Measurements from ENCODE around the gene CPPED1.

CPPED1 gene

DNA sequence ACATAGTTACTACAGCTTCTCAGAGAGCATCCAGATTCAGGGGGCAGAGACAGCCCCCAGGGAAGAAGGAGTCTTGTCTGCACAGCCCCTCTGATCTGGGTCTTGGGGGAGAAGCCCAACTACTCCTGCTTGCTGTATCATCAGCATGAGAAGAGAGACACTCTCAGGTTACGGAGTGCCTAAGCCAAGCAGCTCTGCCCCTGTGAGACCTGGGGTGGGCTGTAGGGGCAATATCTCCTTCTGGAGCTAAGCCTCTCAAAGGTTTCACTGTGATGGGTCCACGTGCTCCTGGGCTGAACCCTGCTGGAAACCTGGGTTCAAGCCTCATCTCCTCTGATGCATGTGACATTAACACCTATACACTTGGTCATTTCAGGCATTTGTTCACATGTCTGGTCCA is 123.2 kb downstream of the CPPED1 start:
- no peak for TF ChIP-seq SUZ12 (IDR thresholded peaks at IDR 0.05; ENCODE audit: extremely low read depth, insufficient read depth, insufficient read length)
- no peak overlapping the region for H3K4me3 ChIP-seq (ENCODE audit: insufficient read length, low read depth)
- no peak overlapping the region for H3K9ac ChIP-seq (ENCODE audit: insufficient read length, low read depth)
- peak; percentile 66 for DNase-seq (ENCODE audit: low read depth, low spot score)
- H3K27me3 ChIP-seq (ENCODE audit: insufficient read depth, insufficient read length), result no peaks in the 10 kb centered on the region
- peaks cover 14% of the 10 kb centered on the region for H3K9me3 ChIP-seq (ENCODE audit: insufficient read depth, low read length)
- H3K36me3 ChIP-seq (ENCODE audit: insufficient read depth, insufficient read length, low read length), result no peaks in the 10 kb centered on the region
- H3K4me1 ChIP-seq (ENCODE audit: insufficient read depth, insufficient read length), result peaks cover 4% of the 10 kb centered on the region

DNA sequence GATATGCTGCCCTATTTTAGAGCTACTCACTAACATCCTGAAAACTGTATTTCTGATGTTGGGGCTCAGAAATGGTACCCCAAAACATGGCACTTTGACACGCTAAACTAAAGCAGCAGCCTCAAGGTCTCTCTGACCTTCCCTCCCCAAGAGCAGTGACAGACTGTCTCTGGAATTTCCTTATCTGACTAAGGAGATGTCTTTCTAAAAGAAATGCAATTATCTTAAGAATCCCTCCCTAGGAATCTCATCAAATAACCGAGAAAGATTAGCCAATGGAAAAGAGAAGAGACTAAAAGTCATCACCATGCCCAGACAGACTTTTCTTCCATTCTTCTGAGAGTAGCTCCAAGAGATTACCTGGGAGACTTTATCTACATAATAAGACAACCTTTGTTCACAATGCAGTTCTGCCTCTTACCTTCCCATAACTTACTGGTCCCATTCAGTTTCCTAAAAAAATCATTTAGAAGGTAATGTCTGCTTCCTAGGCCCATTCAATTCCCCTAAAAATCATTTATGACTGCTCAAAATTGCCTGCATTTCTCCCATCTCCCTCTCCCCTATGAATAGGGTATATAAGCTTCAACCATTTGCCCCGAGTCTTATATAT is 123.9 kb downstream of the CPPED1 start:
- Histone ChIP-seq H3K9me3 (ENCODE audit: insufficient read depth, low read length) (peaks cover 14% of the 10 kb centered on the region), H3K4me3 (ENCODE audit: insufficient read length, low read depth) (no peak overlapping the region), H3K36me3 (ENCODE audit: insufficient read depth, insufficient read length, low read length) (no peaks in the 10 kb centered on the region), H3K27me3 (ENCODE audit: insufficient read depth, insufficient read length) (no peaks in the 10 kb centered on the region), H3K9ac (ENCODE audit: insufficient read length, low read depth) (no peak overlapping the region), H3K4me1 (ENCODE audit: insufficient read depth, insufficient read length) (peaks cover 4% of the 10 kb centered on the region)
- DNase-seq (ENCODE audit: low read depth, low spot score), result peak; percentile 47
- no peak for TF ChIP-seq YY1 (IDR thresholded peaks at IDR 0.05; ENCODE audit: insufficient read depth, insufficient read length)

DNA sequence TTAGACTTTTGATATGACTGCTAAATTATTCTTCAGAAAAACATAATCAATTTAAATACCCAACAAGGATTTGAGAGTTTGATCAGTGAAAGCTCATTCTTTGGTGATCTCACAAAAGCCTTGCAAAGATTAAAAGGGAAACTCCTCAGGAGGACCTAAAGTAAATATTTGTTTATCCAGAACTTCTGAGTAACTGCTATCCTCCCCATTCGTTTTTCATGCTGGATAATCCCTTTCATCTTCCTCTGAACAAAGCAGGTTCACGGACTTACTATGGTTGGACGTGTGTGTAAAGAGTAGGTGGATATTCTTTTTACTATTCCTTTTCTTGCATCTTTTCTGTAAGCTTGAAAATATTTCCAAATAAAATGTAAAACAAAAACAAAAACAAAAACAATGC is 124.7 kb downstream of the CPPED1 start:
- DNase-seq (ENCODE audit: low read depth, low spot score), result no peak
- H3K9me3 ChIP-seq (ENCODE audit: insufficient read depth, low read length), result peaks cover 14% of the 10 kb centered on the region
- H3K4me1 ChIP-seq (ENCODE audit: insufficient read depth, insufficient read length), result peaks cover 4% of the 10 kb centered on the region
- no peak overlapping the region for H3K9ac ChIP-seq (ENCODE audit: insufficient read length, low read depth)
- H3K36me3 ChIP-seq (ENCODE audit: insufficient read depth, insufficient read length, low read length), result no peaks in the 10 kb centered on the region
- no peaks in the 10 kb centered on the region for H3K27me3 ChIP-seq (ENCODE audit: insufficient read depth, insufficient read length)
- TF ChIP-seq SUZ12 (IDR thresholded peaks at IDR 0.05; ENCODE audit: extremely low read depth, insufficient read depth, insufficient read length) (no peak), ZNF274 (IDR thresholded peaks at IDR 0.05; ENCODE audit: low read depth, low read length) (no peak), YY1 (IDR thresholded peaks at IDR 0.05; ENCODE audit: insufficient read depth, insufficient read length) (no peak)
- no peak overlapping the region for H3K4me3 ChIP-seq (ENCODE audit: insufficient read length, low read depth)

DNA sequence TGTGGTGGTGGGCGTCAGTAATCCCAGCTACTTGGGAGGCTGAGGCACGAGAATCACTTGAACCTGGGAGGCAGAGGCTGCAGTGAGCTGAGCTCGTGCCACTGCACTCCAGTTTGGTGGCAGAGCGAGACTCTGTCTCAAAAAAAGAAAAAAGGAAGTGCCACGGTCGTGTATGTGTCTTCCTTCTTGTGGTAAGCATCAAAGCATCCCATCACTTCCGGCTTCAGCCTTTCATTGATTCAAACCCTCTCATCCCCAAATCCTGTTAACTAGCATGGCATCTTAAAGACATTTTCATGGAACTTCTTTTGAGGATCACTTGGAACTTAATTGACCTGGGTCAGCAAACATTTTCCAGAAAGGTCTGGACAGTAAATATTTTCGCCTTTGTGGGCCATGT is 126.2 kb downstream of the CPPED1 start:
- H3K36me3 ChIP-seq (ENCODE audit: insufficient read depth, insufficient read length, low read length), result no peaks in the 10 kb centered on the region
- no peak for DNase-seq (ENCODE audit: low read depth, low spot score)
- no peak overlapping the region for H3K9ac ChIP-seq (ENCODE audit: insufficient read length, low read depth)
- TF ChIP-seq ZNF274 (IDR thresholded peaks at IDR 0.05; ENCODE audit: low read depth, low read length) (no peak), YY1 (IDR thresholded peaks at IDR 0.05; ENCODE audit: insufficient read depth, insufficient read length) (no peak), SUZ12 (IDR thresholded peaks at IDR 0.05; ENCODE audit: extremely low read depth, insufficient read depth, insufficient read length) (no peak)
- peaks cover 14% of the 10 kb centered on the region for H3K9me3 ChIP-seq (ENCODE audit: insufficient read depth, low read length)
- H3K27me3 ChIP-seq (ENCODE audit: insufficient read depth, insufficient read length), result no peaks in the 10 kb centered on the region
- H3K4me1 ChIP-seq (ENCODE audit: insufficient read depth, insufficient read length), result peaks cover 4% of the 10 kb centered on the region
- H3K4me3 ChIP-seq (ENCODE audit: insufficient read length, low read depth), result no peak overlapping the region

DNA sequence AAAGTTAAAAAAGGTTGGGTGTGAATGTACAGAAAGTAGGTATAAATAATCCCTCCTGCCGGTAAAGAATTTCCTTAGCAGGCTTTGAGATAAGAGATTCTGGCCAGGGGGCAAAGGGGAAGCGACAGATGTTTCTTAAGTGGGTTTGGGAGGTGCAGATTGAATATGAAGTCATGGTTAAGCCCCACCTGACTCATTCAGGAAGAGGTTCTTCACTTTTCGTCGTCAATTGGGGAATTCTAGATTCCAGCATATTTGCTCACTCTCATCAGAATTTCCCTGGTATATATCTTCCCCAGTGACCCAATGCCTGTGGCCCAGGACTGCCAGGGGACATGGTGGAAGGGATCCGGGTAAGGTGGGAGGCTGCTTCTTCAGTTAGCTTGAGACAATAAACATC is 127.8 kb downstream of the CPPED1 start:
- TF ChIP-seq ZNF274 (IDR thresholded peaks at IDR 0.05; ENCODE audit: low read depth, low read length), result no peak
- TF ChIP-seq SUZ12 (IDR thresholded peaks at IDR 0.05; ENCODE audit: extremely low read depth, insufficient read depth, insufficient read length), result no peak
- TF ChIP-seq YY1 (IDR thresholded peaks at IDR 0.05; ENCODE audit: insufficient read depth, insufficient read length), result no peak
- Histone ChIP-seq H3K36me3 (ENCODE audit: insufficient read depth, insufficient read length, low read length) (no peaks in the 10 kb centered on the region), H3K9me3 (ENCODE audit: insufficient read depth, low read length) (peaks cover 14% of the 10 kb centered on the region), H3K27me3 (ENCODE audit: insufficient read depth, insufficient read length) (no peaks in the 10 kb centered on the region), H3K4me3 (ENCODE audit: insufficient read length, low read depth) (no peak overlapping the region), H3K9ac (ENCODE audit: insufficient read length, low read depth) (no peak overlapping the region), H3K4me1 (ENCODE audit: insufficient read depth, insufficient read length) (peaks cover 4% of the 10 kb centered on the region)
- DNase-seq (ENCODE audit: low read depth, low spot score), result no peak

DNA sequence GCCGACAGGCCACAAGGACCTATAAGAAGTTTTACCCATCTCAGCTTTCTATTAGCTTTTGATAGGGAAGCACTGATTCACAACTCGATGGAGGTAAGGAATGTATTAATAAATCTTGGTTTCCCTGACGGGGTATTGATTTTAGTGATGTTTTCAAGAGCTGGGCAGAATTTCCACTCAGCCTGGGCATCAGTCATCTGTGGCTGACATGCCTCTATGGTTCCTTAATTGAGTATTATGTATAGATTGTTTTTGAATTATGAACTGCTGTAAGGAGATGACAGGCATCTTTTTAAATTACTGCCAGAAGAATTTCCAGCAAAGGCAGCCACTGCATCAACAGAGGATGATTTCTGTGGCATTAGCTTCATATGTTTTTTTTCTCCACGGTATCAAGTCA is 128.6 kb downstream of the CPPED1 start:
- Histone ChIP-seq H3K27me3 (ENCODE audit: insufficient read depth, insufficient read length) (no peaks in the 10 kb centered on the region), H3K4me3 (ENCODE audit: insufficient read length, low read depth) (no peak overlapping the region), H3K4me1 (ENCODE audit: insufficient read depth, insufficient read length) (no peaks in the 10 kb centered on the region), H3K36me3 (ENCODE audit: insufficient read depth, insufficient read length, low read length) (no peaks in the 10 kb centered on the region), H3K9ac (ENCODE audit: insufficient read length, low read depth) (no peak overlapping the region), H3K9me3 (ENCODE audit: insufficient read depth, low read length) (peaks cover 14% of the 10 kb centered on the region)
- TF ChIP-seq YY1 (IDR thresholded peaks at IDR 0.05; ENCODE audit: insufficient read depth, insufficient read length) (no peak), ZNF274 (IDR thresholded peaks at IDR 0.05; ENCODE audit: low read depth, low read length) (no peak), SUZ12 (IDR thresholded peaks at IDR 0.05; ENCODE audit: extremely low read depth, insufficient read depth, insufficient read length) (no peak)
- no peak for DNase-seq (ENCODE audit: low read depth, low spot score)

DNA sequence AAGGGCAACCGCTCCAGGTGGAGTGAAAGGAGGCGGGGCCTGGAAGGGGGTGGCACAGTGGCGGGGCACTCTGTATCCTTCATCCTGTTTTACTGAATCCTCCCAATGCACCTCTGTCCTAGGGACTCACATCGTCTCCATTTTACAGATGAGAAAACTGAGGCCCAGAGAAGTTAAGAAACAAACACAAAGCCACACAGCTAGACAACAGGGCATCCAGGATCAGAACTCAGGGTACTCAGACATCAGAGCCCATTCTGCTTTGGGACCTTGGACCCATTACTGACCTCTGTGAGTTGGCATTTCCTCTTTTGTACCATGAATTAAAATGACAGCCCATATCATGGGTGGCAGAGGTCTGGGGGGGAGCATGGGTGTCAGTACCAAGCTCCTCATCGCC is 129.2 kb downstream of the CPPED1 start:
- no peaks in the 10 kb centered on the region for H3K36me3 ChIP-seq (ENCODE audit: insufficient read depth, insufficient read length, low read length)
- TF ChIP-seq SUZ12 (IDR thresholded peaks at IDR 0.05; ENCODE audit: extremely low read depth, insufficient read depth, insufficient read length) (no peak), ZNF274 (IDR thresholded peaks at IDR 0.05; ENCODE audit: low read depth, low read length) (no peak), YY1 (IDR thresholded peaks at IDR 0.05; ENCODE audit: insufficient read depth, insufficient read length) (no peak)
- no peak overlapping the region for H3K4me3 ChIP-seq (ENCODE audit: insufficient read length, low read depth)

DNA sequence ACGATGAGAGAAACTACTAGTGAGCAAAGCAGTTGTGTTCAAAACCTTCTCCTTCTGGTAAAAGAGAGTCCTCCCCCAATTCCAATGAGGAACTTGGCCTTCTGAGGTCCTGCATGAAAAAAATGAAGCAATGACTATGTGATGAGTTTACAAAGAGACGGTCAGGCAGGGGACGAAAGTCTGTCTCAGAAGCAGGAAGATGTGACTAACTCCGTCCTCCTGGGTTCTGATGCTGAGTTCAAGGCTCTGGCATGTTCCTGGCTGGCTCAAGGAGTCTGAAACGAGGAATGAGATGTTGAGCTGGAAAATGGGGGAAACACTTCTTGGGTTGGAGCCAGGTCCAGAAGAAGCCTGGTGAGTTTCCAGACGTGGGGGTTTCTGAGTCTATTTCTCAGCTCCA is 129.6 kb downstream of the CPPED1 start:
- TF ChIP-seq ZNF274 (IDR thresholded peaks at IDR 0.05; ENCODE audit: low read depth, low read length) (no peak), SUZ12 (IDR thresholded peaks at IDR 0.05; ENCODE audit: extremely low read depth, insufficient read depth, insufficient read length) (no peak), YY1 (IDR thresholded peaks at IDR 0.05; ENCODE audit: insufficient read depth, insufficient read length) (no peak)
- Histone ChIP-seq H3K4me1 (ENCODE audit: insufficient read depth, insufficient read length) (no peaks in the 10 kb centered on the region), H3K4me3 (ENCODE audit: insufficient read length, low read depth) (no peak overlapping the region), H3K9me3 (ENCODE audit: insufficient read depth, low read length) (peaks cover 14% of the 10 kb centered on the region), H3K9ac (ENCODE audit: insufficient read length, low read depth) (no peak overlapping the region), H3K36me3 (ENCODE audit: insufficient read depth, insufficient read length, low read length) (no peaks in the 10 kb centered on the region), H3K27me3 (ENCODE audit: insufficient read depth, insufficient read length) (no peaks in the 10 kb centered on the region)
- no peak for DNase-seq (ENCODE audit: low read depth, low spot score)

More for the DNA sequence above, 129.2 kb downstream of the CPPED1 start:
- Histone ChIP-seq H3K27me3 (ENCODE audit: insufficient read depth, insufficient read length) (no peaks in the 10 kb centered on the region), H3K9ac (ENCODE audit: insufficient read length, low read depth) (no peak overlapping the region), H3K4me1 (ENCODE audit: insufficient read depth, insufficient read length) (no peaks in the 10 kb centered on the region), H3K9me3 (ENCODE audit: insufficient read depth, low read length) (peaks cover 14% of the 10 kb centered on the region)
- DNase-seq (ENCODE audit: low read depth, low spot score), result no peak
